ENCODE data around the gene ITLN1. TPM values are rescaled to one million over a fixed set of nuclear protein-coding genes. Genes with fewer than 3 reads are reported as not detected.

The ITLN1 gene
- total RNA-seq, 1 donor = not detected

GRCh38 chr1:160827418-160827817 lies 57.6 kb downstream of the ITLN1 start:
- no peak for DNase-seq (ENCODE audit: low read depth in 2 of 3, low spot score in 2 of 3)

- DNase-seq (ENCODE audit: low read depth in 2 of 3, low spot score in 2 of 3) = no peak
These were observed 58.4 kb downstream of the ITLN1 start for GRCh38 chr1:160826546-160826945.

Other genes starting within 250 kb of the ITLN1 start
- gene SLAMF1, start 238.1 kb downstream of the ITLN1 start, total RNA-seq = under 0.01 TPM
- gene CD48, start 173.4 kb downstream of the ITLN1 start, total RNA-seq = 18.0 TPM
- 0.27 TPM for gene SLAMF7, start 145.9 kb downstream of the ITLN1 start, total RNA-seq
- 1.3 TPM for gene LY9, start 89.0 kb downstream of the ITLN1 start, total RNA-seq
- 35.5 TPM for gene CD244, start 22.3 kb downstream of the ITLN1 start, total RNA-seq
- gene ITLN2, start 69.6 kb upstream of the ITLN1 start, total RNA-seq = not detected
- 98.0 TPM for gene F11R, start 136.0 kb upstream of the ITLN1 start, total RNA-seq
- gene TSTD1, start 153.8 kb upstream of the ITLN1 start, total RNA-seq = 76.2 TPM
- gene USF1, start 160.8 kb upstream of the ITLN1 start, total RNA-seq = 134 TPM
- gene ARHGAP30, start 184.7 kb upstream of the ITLN1 start, total RNA-seq = 94.5 TPM
- under 0.01 TPM for gene NECTIN4, start 204.4 kb upstream of the ITLN1 start, total RNA-seq
- 2.4 TPM for gene KLHDC9, start 213.2 kb upstream of the ITLN1 start, total RNA-seq
- gene PFDN2, start 232.9 kb upstream of the ITLN1 start, total RNA-seq = 21.8 TPM
- 53.3 TPM for gene NIT1, start 232.9 kb upstream of the ITLN1 start, total RNA-seq
- 59.2 TPM for gene DEDD, start 247.5 kb upstream of the ITLN1 start, total RNA-seq